Spleen (tissue), 7 donors: ENCODE results near the gene PCDH7.

Source experiments
- POLR2A ChIP-seq, 3 donors: fragments of 450-650 bp; IDR thresholded peaks; one replicate each; pipeline ENCODE4 v1.5.1; 2017; ENCODE audit warnings: antibody characterized with exemption in 3 of 3, mild to moderate bottlenecking in 1 of 3
- TF ChIP-seq, protein P1 (sequence below), 11 experiments: fragments of 200-600 bp in 7 of 11; fragments of 450-650 bp in 4 of 11; sonication (generic) in 4 of 11; IDR thresholded peaks in 8 of 11; conservative IDR thresholded peaks in 3 of 11; 1 replicate in 7 of 11; 2 replicates in 4 of 11; pipeline versions ENCODE4 v1.4.0 to v1.8.0; 2016 to 2021; ENCODE audit warnings: antibody characterized with exemption in 11 of 11, inconsistent platforms in 4 of 11, mild to moderate bottlenecking in 1 of 11
- donor health status: DM: no; HTN: no; CAD: no; lungs with moderate emphysema.
- donor health status: DM: no; HTN: no; CAD: no.
- donor health status: DM: no; HTN: no; CAD: no.

DNA sequence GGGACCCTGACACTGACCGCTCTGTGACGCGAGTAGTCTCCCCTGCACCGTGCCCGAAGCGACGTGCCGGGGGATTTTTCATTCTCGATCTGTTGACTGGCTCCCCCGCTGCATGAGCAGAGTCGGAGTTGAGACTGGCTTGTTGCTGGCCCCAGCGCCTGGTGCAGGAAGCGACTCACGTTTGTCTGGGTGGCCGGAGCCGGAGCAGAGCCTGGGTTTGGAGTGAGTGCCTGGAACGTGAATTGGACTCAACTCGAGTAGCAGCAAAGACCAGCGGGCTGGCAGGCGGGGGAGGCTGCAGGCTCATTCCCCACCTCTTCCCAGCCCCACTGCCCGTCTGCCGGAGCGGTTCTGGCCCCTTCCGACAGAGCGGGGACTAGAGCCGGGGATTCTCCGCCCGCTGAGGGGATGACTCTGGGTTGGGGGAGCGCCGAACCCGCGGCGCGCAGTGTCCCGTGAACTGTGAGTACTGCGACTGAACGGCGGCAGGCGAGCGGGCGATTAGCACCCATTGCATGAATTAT is 554 bp downstream of the PCDH7 start:
- TF ChIP-seq, protein P1, sequence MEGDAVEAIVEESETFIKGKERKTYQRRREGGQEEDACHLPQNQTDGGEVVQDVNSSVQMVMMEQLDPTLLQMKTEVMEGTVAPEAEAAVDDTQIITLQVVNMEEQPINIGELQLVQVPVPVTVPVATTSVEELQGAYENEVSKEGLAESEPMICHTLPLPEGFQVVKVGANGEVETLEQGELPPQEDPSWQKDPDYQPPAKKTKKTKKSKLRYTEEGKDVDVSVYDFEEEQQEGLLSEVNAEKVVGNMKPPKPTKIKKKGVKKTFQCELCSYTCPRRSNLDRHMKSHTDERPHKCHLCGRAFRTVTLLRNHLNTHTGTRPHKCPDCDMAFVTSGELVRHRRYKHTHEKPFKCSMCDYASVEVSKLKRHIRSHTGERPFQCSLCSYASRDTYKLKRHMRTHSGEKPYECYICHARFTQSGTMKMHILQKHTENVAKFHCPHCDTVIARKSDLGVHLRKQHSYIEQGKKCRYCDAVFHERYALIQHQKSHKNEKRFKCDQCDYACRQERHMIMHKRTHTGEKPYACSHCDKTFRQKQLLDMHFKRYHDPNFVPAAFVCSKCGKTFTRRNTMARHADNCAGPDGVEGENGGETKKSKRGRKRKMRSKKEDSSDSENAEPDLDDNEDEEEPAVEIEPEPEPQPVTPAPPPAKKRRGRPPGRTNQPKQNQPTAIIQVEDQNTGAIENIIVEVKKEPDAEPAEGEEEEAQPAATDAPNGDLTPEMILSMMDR (IDR thresholded peaks at IDR 0.05 in 8 of 11, conservative IDR thresholded peaks at IDR 0.05 in 3 of 11) = no peak
- no peak for TF ChIP-seq POLR2A (IDR thresholded peaks at IDR 0.05)
